Gastrocnemius medialis (tissue), 4 donors: ENCODE data around the gene RAPGEF1.

Source experiments
- POLR2A ChIP-seq, 2 donors: fragments of 450-650 bp; IDR thresholded peaks; one replicate each; pipeline ENCODE4 v1.6.1; 2017; ENCODE audit warnings: antibody characterized with exemption in 2 of 2, mild to moderate bottlenecking in 2 of 2, moderate library complexity in 2 of 2
- TF ChIP-seq, protein P1 (sequence below), 5 experiments: fragments of 450-650 bp in 3 of 5; fragments of 200-600 bp in 2 of 5; sonication (generic) in 2 of 5; IDR thresholded peaks in 4 of 5; conservative IDR thresholded peaks in 1 of 5; 1 replicate in 4 of 5; 2 replicates in 1 of 5; pipeline ENCODE4 v1.5.1; 2016 to 2019; ENCODE audit warnings: antibody characterized with exemption in 5 of 5, mild to moderate bottlenecking in 3 of 5, moderate library complexity in 3 of 5

- TF ChIP-seq, protein P1, sequence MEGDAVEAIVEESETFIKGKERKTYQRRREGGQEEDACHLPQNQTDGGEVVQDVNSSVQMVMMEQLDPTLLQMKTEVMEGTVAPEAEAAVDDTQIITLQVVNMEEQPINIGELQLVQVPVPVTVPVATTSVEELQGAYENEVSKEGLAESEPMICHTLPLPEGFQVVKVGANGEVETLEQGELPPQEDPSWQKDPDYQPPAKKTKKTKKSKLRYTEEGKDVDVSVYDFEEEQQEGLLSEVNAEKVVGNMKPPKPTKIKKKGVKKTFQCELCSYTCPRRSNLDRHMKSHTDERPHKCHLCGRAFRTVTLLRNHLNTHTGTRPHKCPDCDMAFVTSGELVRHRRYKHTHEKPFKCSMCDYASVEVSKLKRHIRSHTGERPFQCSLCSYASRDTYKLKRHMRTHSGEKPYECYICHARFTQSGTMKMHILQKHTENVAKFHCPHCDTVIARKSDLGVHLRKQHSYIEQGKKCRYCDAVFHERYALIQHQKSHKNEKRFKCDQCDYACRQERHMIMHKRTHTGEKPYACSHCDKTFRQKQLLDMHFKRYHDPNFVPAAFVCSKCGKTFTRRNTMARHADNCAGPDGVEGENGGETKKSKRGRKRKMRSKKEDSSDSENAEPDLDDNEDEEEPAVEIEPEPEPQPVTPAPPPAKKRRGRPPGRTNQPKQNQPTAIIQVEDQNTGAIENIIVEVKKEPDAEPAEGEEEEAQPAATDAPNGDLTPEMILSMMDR (IDR thresholded peaks at IDR 0.05 in 4 of 5, conservative IDR thresholded peaks at IDR 0.05 in 1 of 5): no peak
- no peak for TF ChIP-seq POLR2A (IDR thresholded peaks at IDR 0.05)
Measured at GRCh38 chr9:131666029-131666428, 73.8 kb downstream of the RAPGEF1 start.
